A673 (cell line): Measurements from ENCODE around the gene PRR22. TPM values are rescaled to one million over a fixed set of nuclear protein-coding genes. Genes with fewer than 3 reads are reported as not detected.

ENCODE experiments used
- BruUV-seq: library from RNA; stranded (reverse); fragments of 400-500 nt; replicated peaks from 2 replicates; lab custom pipeline; 2021; lab: Mats Ljungman, UMichigan
- CTCF ChIA-PET: fragments of 300-600 bp; sonication (Branson Sonifier 250); formaldehyde crosslinking; loops from one replicate; lab custom pipeline; 2022; ENCODE audit warnings: antibody characterized with exemption; lab: Charles Lee
- POLR2A ChIA-PET: fragments of 300-600 bp; sonication (Branson Sonifier 250); formaldehyde crosslinking; loops from one replicate; lab custom pipeline; 2022; ENCODE audit warnings: antibody characterized with exemption; ENCODE audit not compliant: low non-redundant PET; lab: Charles Lee
- DNase-seq: peaks from one replicate; pipeline ENCODE4 v3.0.0-alpha.2; 2015; ENCODE audit warnings: low spot score
- H3K27ac ChIP-seq: fragments of 200-600 bp; sonication (generic); 2 replicates; pipeline ENCODE4 v1.5.1; 2016; ENCODE audit warnings: mixed run types, low read depth, mild to moderate bottlenecking, mixed read lengths, antibody characterized with exemption, low read length; ENCODE audit not compliant: poor library complexity, severe bottlenecking
- H3K27me3 ChIP-seq: fragments of 200-600 bp; sonication (generic); replicated peaks from 2 replicates; pipeline ENCODE4 v1.6.1; 2017; ENCODE audit warnings: mixed run types, low read depth, mild to moderate bottlenecking, mixed read lengths, antibody characterized with exemption, low read length; ENCODE audit not compliant: insufficient read depth, poor library complexity
- H3K36me3 ChIP-seq: fragments of 200-600 bp; sonication (generic); 2 replicates; pipeline ENCODE4 v1.6.1; 2016; ENCODE audit warnings: mixed run types, mild to moderate bottlenecking, mixed read lengths, antibody characterized with exemption, low read length; ENCODE audit not compliant: insufficient read depth, poor library complexity, severe bottlenecking
- H3K4me1 ChIP-seq: fragments of 200-600 bp; sonication (generic); 2 replicates; pipeline ENCODE4 v1.6.1; 2017; ENCODE audit warnings: mixed run types, mild to moderate bottlenecking, mixed read lengths, antibody characterized with exemption, low read length; ENCODE audit not compliant: insufficient read depth, poor library complexity, severe bottlenecking
- H3K4me3 ChIP-seq: fragments of 200-600 bp; sonication (generic); 2 replicates; pipeline ENCODE4 v1.5.1; 2016; ENCODE audit warnings: low read depth, mixed run types, mild to moderate bottlenecking, mixed read lengths, low read length; ENCODE audit not compliant: poor library complexity, severe bottlenecking
- H3K9me3 ChIP-seq: fragments of 200-600 bp; sonication (generic); 2 replicates; pipeline ENCODE4 v1.6.1; 2016; ENCODE audit warnings: mixed run types, low read depth, mild to moderate bottlenecking, mixed read lengths, antibody characterized with exemption, low read length; ENCODE audit not compliant: poor library complexity, severe bottlenecking
- EZH2 ChIP-seq: fragments of 200-600 bp; sonication (generic); IDR thresholded peaks from 2 replicates; pipeline ENCODE4 v1.6.1; 2017; ENCODE audit warnings: borderline replicate concordance, low read depth, mild to moderate bottlenecking, mixed read lengths, antibody characterized with exemption, low read length; ENCODE audit not compliant: poor library complexity, severe bottlenecking
- intact Hi-C: fragments of 100-400 bp; cut with micrococcal nuclease; formaldehyde crosslinking; loops from one replicate; pipeline ENCODE4 v1.10.0; 2022; ENCODE audit not compliant: unreplicated experiment
- total RNA-seq: library from RNA; stranded (reverse); gene quantifications from 2 replicates; pipeline ENCODE4 v1.2.3, GENCODE V29; 2021
- TF ChIP-seq, protein P1 (sequence below): fragments of 300-800, 200-600 bp; sonication (generic); conservative IDR thresholded peaks from 2 replicates; pipeline ENCODE4 v1.5.1; 2017; ENCODE audit warnings: low read depth, mild to moderate bottlenecking, antibody characterized with exemption, low read length, moderate library complexity, mixed read lengths

PRR22 gene
- total RNA-seq, 1 experiment from 2014 or later, result 8.2 TPM

DNA sequence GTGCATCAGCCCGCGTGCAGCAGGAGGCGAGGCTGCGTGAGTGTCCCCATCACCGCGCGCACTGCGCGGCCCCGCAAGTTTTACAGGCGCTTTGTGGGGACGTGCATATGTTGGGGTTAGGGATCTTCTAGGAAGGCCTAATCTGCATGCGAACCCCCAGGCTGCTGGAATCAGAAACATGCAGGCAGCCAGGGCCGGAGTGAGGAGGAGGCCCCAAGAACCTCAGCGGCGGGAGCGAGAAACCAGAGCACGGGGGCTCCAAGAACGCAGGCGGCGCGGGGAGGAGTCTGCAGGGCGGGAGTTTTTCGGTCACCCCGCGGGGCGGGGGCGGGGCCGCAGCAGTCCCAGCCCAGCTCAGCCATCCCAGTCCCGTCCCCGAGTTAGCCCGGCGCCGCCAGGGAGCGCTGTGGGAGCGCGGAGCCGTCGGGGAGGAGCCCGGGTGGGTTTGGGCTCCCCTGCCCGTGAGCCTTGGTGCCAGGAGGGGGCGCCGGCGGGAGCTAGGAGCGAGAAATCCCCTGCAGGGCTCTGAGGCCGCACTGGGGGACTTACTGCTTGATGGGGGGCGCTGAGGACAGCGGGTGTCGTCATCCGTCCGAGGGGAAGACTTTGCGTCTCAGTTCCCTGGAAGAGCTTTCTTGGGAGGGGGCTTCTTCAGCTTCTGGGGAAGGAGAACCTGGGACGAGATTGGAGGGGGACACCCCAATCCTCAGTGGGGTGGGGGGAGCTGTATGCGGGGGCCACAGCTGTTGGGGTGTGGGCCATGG is 19.4 kb upstream of the PRR22 start:
- DNase-seq, result peak; percentile 97
- Histone ChIP-seq H3K4me3 (peak overlapping the region; percentile 36), H3K9me3 (no peaks in the 10 kb centered on the region), H3K36me3 (no peaks in the 10 kb centered on the region), H3K27ac (peak overlapping the region; percentile 10), H3K27me3 (no peaks in the 10 kb centered on the region), H3K4me1 (peaks cover 34% of the 10 kb centered on the region)
- no TSS peak for BruUV-seq
- TF ChIP-seq, protein P1, sequence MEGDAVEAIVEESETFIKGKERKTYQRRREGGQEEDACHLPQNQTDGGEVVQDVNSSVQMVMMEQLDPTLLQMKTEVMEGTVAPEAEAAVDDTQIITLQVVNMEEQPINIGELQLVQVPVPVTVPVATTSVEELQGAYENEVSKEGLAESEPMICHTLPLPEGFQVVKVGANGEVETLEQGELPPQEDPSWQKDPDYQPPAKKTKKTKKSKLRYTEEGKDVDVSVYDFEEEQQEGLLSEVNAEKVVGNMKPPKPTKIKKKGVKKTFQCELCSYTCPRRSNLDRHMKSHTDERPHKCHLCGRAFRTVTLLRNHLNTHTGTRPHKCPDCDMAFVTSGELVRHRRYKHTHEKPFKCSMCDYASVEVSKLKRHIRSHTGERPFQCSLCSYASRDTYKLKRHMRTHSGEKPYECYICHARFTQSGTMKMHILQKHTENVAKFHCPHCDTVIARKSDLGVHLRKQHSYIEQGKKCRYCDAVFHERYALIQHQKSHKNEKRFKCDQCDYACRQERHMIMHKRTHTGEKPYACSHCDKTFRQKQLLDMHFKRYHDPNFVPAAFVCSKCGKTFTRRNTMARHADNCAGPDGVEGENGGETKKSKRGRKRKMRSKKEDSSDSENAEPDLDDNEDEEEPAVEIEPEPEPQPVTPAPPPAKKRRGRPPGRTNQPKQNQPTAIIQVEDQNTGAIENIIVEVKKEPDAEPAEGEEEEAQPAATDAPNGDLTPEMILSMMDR, result peak; percentile 100
- TF ChIP-seq EZH2, result no peak
- intact Hi-C loops, result loop anchor here (2.0 kb wide), 2 partner anchors 89 to 219 kb away; no protein-coding TSS in a partner anchor
- ChIA-PET POLR2A (no interaction called here), CTCF (interaction anchor here (0.6 to 1.8 kb wide), 30 partner anchors 8 to 322 kb away, joined by 3 to 27 read pairs (median 3); partner anchors contain the start of genes CATSPERD, DUS3L, FUT3 and LONP1)

GRCh38 chr19:5803441-5803751 is 18.9 kb upstream of the PRR22 start:
- no peaks in the 10 kb centered on the region for H3K36me3 ChIP-seq
- no peak for DNase-seq
- H3K4me1 ChIP-seq, result peaks cover 34% of the 10 kb centered on the region
- TF ChIP-seq EZH2, result no peak
- TF ChIP-seq, protein P1, result no peak
- H3K9me3 ChIP-seq, result no peaks in the 10 kb centered on the region
- ChIA-PET POLR2A (no interaction called here), CTCF (interaction anchor here (0.6 to 1.8 kb wide), 25 partner anchors 9 to 479 kb away, joined by 3 to 27 read pairs (median 4); partner anchors contain the start of genes DUS3L, FUT3, NDUFA11 and RANBP3)
- no peak overlapping the region for H3K27ac ChIP-seq
- H3K4me3 ChIP-seq, result no peak overlapping the region
- intact Hi-C loops, result no loop called here
- BruUV-seq, result no TSS peak
- no peaks in the 10 kb centered on the region for H3K27me3 ChIP-seq

- H3K36me3 ChIP-seq, result no peaks in the 10 kb centered on the region
- peaks cover 34% of the 10 kb centered on the region for H3K4me1 ChIP-seq
- H3K27ac ChIP-seq, result no peak overlapping the region
- ChIA-PET POLR2A (no interaction called here), CTCF (interaction anchor here (0.6 kb wide), 2 partner anchors 11 to 91 kb away, joined by 5 to 7 read pairs; no protein-coding TSS in a partner anchor)
- intact Hi-C loops, result no loop called here
- H3K27me3 ChIP-seq, result no peaks in the 10 kb centered on the region
- TF ChIP-seq, protein P1, result no peak
- no peak for TF ChIP-seq EZH2
- H3K9me3 ChIP-seq, result no peaks in the 10 kb centered on the region
- DNase-seq, result peak; percentile 90
- peak overlapping the region; percentile 5 for H3K4me3 ChIP-seq
- no TSS peak for BruUV-seq
Measured at GRCh38 chr19:5801796-5802619, 17.5 kb upstream of the PRR22 start.
